ENCODE results near the gene E4F1.

E4F1 gene

GRCh38 chr16:2275476-2276367, 52.3 kb downstream of the E4F1 start:
- no peak for DNase-seq (ENCODE audit: low read depth)

- DNase-seq (ENCODE audit: low read depth): no peak
These were observed 53.2 kb downstream of the E4F1 start for GRCh38 chr16:2276368-2277195.

GRCh38 chr16:2277466-2278271, 54.3 kb downstream of the E4F1 start:
- no peak for DNase-seq (ENCODE audit: low read depth)

- DNase-seq (ENCODE audit: low read depth): no peak
These were observed 54.8 kb downstream of the E4F1 start for GRCh38 chr16:2278272-2278608.

GRCh38 chr16:2278956-2279800, 55.8 kb downstream of the E4F1 start:
- DNase-seq (ENCODE audit: low read depth): no peak

- DNase-seq (ENCODE audit: low read depth): no peak
These were observed 57.1 kb downstream of the E4F1 start for GRCh38 chr16:2280461-2280860.

GRCh38 chr16:2280981-2281542, 57.7 kb downstream of the E4F1 start:
- no peak for DNase-seq (ENCODE audit: low read depth)

- no peak for DNase-seq (ENCODE audit: low read depth)
These were observed 58.9 kb downstream of the E4F1 start for GRCh38 chr16:2282262-2282661.

- DNase-seq (ENCODE audit: low read depth): no peak
These were observed 59.6 kb downstream of the E4F1 start for GRCh38 chr16:2282866-2283555.

GRCh38 chr16:2284001-2284770, 60.8 kb downstream of the E4F1 start:
- DNase-seq (ENCODE audit: low read depth): no peak

- no peak for DNase-seq (ENCODE audit: low read depth)
These were observed 61.6 kb downstream of the E4F1 start for GRCh38 chr16:2284797-2285576.
